Measurements from ENCODE around the gene TMEM176B.

GRCh38 chr7:150784120-150784736 lies 15.9 kb downstream of the TMEM176B start:
- TF ChIP-seq GATA3 (IDR thresholded peaks at IDR 0.05; ENCODE audit: low read depth, low read length): no peak
- no peak for TF ChIP-seq GATA2 (IDR thresholded peaks at IDR 0.05; ENCODE audit: low read depth, low read length)

All from SH-SY5Y (cell line).